TTC549 (cell line): ENCODE measurements around the gene STRIP1.
"Not testable (repeated sequence)": the region's sequence is repeated elsewhere in the genome, so short reads cannot be mapped to it uniquely, and the experiment has no call there.

Source experiments
- FAIRE-seq: peaks from 2 replicates; lab custom pipeline; 2012; peaks lifted over from hg19 to GRCh38; lab: Jason Lieb, UNC

Gene STRIP1

GRCh38 chr1:110070671-110071242 lies 36.3 kb downstream of the STRIP1 start, which contains the start of gene ALX3:
Gene ALX3, minus strand, starts transcription at chr1:110070672. Its CDS starts 60 bp downstream, at chr1:110070612.
- FAIRE-seq, result no peak

GRCh38 chr1:110074166-110074565 lies 39.7 kb downstream of the STRIP1 start:
- FAIRE-seq, result no peak

GRCh38 chr1:110076789-110077500 lies 42.5 kb downstream of the STRIP1 start:
- FAIRE-seq, result no peak

- not testable (repeated sequence) for FAIRE-seq
Observed at GRCh38 chr1:110079995-110080394, 45.6 kb downstream of the STRIP1 start.

DNA sequence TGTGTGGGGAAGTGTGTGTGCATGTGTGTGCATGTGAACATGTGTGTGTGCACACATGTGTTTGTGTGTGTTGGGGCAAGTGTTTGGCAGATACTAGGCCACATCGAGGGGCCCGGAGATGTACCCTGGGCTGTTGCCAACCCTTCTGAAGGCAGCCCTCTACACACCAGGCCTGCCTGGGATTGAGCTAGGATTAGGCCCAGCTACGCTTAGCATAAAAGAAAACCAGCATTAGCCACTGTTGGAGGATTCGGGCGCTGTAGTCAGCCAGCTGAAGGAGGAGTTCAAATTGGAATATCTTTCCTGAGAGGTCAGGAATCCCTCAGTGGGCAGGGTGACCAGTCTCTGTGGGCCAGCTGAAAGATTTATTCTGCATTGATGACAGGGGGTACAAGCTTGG lies 46.6 kb downstream of the STRIP1 start:
- no peak for FAIRE-seq

DNA sequence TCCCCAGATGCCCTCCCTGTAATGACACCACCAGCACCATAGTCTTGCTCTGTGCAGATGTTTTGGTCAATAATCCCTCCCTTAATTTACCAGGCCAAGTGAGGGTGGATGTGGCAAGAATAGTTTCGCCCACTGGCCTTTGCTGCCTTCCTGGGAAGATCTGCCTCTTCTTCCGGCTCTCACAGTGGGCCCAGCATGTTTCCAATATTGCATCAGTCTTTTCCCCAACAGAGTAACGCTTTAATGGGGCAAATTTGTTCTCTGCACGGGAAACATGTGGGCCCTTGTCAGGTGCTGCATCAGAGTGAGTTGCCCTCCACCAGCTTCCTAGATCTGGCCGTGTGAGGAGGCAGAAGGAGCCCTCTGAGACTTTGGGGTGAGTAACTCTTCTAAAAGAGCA lies 48.1 kb downstream of the STRIP1 start:
- no peak for FAIRE-seq

DNA sequence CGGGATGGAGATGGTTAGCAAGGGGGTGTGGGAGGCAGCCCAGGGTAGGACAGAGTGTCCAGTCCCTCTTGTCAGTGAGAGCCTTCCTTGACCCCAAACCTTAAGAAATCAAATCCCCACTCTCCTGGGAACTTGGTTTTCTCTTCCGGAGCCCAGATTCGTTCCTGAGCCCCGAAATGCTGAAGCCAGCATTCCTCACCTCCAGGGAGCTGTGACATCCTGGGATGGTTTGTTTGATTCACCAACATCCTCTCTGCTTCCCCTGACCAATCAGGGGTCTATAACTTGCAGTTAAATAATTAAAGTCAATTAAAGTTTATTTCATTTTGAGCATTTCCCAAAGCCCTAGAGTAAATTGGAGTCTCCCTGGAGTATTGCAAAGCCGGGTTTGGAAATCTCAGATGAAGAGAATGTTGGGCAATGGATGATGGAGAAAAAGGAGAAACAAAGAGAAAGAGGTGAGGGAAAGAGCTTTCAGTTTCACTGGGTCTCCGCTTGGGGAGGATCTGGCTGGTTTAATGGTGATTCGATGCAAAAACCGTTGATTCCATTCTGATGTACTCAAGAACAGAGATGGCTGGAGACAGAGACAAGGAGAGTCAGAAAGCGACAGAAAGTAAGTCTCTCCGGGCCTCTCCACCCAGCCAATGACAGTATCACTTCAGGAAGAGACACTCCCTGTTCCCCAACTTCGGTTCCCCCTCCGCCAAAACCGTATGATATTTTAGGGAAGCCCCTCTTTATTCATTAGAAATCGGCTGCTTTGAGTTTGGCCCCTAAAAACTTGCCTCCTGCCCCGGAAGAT lies 48.8 kb downstream of the STRIP1 start:
- FAIRE-seq, result no peak

GRCh38 chr1:110083866-110084226 lies 49.4 kb downstream of the STRIP1 start:
- FAIRE-seq, result no peak

- FAIRE-seq, result no peak
Observed at GRCh38 chr1:110084227-110085078, 50.0 kb downstream of the STRIP1 start.

DNA sequence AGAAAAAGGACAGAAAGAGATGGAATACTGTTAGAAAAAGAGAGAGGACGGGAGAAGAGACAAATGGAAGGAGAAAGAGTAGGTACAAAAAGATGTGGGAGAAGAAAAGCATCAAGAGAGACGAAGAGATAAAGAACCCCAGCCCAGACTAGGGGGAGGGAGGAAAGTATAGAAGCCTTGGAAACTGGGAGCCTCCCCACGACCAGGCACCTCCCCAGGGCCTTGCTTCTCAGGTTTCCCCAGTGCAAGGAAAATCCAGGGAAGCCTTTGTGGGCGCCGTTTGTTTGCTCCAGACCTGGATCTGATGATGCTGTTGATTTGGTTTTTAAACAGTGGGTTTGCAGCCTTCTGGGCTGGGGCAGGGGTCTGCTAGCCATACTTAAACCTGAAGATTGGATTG lies 51.2 kb downstream of the STRIP1 start:
- no peak for FAIRE-seq

- no peak for FAIRE-seq
Observed at GRCh38 chr1:110086961-110087360, 52.5 kb downstream of the STRIP1 start.

DNA sequence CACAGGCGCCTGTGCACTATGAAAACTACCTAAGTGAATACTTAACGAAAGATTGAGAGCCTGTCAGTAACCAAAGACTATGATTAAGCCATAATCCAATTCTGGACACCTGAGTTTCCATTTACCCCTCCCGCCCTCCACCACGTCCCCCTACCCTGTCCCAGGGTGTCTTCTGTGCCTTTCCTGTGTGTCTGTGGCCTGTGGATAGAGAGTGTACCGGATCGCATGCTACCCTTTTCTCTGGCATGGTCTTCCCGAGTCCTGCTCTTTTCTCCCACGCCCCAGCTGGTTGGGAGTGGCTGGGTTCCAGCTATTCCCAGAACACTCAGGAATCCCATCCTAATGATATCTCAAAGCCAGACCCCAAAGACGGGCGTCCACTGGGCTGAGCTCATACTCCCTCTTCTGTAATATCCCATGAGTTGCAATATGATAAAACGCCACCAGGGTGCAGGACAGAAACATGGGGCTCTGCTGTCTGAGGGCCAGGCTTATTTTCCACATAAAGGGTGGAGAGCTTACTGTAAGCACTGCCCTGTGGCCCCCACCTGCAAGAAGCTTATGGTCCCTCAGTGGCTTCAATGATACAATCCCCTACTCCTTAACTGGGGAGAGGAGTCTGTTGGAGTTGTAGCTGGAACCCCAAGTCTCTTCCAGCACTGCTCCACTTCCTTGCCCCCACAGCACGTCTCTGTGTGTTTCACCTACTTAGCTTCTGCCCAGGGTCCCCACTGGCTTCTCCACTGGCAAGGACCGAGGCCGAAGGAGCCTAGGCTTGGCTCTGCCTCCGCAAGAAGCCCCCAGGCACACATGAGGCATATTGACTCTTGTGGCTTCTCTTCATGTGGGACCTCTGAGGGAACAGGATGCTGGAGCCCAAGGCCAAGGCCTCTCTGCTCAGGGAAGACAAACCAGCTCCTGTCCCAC lies 53.7 kb downstream of the STRIP1 start:
- no peak for FAIRE-seq

DNA sequence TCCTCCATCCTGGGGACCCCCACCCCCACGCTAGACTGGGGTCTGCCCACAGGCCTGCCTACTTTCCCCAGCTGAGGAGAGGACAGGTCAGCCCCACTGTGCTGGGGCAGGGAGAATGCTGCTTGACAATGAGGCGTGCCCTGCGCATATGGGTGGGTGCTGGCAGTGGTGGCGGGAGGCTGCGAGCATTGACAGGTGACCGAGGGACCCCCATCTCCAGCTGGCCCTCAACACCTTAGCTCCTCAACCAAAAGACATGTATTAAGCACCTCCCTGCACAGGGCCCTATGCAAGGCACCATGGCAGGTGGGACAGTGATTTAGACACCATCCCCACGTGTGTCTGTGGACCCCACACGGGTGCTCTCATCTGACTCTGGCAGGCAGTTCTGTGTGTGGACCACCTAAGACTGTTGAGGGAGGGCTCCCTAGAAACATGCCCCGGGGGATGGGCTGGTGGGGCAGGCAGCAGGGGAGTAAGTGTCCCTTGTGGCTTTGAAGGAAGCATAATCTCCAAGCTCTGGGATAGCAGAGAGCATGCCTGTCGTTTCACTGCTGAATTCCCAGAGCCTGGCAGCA lies 54.4 kb downstream of the STRIP1 start:
- no peak for FAIRE-seq

GRCh38 chr1:110089561-110090275 lies 55.3 kb downstream of the STRIP1 start:
- no peak for FAIRE-seq

DNA sequence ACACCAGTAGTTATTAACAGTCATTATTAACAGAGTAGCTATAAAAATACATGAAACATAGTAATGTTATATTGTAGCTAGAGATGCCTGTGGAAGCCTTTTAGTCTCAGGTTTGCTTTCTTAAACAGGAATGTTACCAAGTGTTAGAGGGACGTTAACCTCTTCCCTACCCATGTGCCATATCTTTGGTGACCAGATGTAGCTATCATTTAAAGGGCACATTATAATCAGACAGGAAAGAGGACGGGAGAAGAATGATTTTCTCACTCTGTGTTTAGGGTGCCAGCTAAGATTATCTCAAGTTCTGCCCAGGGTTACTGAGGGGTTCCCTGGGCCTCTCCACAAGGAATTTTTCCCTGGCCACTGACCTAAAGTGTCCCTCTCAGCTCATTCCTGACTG lies 57.0 kb downstream of the STRIP1 start:
- FAIRE-seq, result no peak

DNA sequence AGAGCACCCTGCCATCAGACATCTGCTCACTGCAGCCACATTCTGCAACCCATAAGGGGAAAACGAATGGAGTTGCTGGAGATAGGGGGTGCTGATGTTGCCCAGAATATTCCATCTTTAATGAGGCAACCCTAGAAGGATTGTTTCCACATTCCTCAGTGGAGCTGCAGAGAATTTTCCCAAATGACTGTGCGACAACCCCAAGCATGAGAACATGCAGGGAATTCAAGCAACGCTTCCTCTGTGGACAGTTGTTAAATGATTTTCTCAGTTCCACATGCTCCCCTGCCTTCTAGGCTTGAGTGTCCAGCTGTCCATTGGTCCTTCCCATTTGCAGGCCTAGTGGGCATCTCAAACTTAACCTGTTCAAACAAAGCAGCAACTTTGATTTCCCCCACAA lies 57.4 kb downstream of the STRIP1 start:
- FAIRE-seq, result no peak

DNA sequence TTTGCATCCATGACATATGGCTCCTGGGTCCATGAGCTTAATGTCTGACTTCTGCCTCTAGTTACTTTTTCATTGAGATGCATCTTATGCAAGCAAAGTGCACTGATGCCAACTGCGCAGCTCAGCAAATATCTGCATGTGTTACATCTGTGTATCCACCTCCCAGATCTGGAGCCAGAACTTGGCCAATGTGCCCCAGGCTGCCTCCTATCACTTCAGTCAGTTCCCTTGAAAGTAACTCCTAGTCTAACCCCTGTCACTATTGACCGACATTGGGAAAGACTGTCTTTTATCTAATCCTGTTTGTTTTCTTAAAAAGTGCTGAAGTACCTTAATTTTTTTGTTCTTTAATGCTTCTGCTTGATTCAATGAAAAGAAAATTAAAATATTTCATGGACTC lies 58.6 kb downstream of the STRIP1 start:
- no peak for FAIRE-seq

DNA sequence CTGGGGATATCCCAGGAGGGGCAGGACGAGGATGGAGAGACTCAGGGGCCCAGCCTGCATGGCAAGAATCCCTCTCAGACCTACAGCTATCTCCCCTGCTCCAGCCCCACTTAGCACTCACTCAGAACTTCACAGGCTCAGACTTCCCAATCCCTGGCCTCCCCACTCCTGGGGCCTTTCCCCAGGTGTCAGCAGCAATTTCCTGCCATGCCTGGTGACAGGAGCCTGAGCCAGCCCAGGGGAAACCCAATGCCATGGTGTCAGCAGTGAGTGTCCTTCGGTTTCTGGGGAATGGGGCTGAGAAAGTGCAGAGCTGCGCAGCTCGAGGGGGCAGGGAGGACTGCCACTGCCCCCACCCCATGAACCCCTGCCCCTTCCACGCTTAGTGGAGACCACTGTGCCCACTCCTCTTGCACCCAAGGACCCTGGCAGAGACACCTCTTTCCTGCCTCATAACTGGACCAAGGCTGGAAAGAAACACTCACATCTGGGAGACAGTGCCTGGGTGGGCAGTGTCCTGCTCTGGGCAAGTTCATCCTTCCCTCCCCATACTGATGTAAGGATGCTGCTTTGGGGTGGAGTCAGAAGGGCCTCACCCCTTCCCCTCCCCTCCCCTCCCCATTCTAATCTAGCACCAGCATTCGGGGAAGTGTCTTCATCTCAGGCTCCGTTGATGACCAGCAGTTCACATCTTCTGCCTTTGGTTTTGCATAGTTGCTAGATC lies 60.7 kb downstream of the STRIP1 start:
- FAIRE-seq, result no peak

DNA sequence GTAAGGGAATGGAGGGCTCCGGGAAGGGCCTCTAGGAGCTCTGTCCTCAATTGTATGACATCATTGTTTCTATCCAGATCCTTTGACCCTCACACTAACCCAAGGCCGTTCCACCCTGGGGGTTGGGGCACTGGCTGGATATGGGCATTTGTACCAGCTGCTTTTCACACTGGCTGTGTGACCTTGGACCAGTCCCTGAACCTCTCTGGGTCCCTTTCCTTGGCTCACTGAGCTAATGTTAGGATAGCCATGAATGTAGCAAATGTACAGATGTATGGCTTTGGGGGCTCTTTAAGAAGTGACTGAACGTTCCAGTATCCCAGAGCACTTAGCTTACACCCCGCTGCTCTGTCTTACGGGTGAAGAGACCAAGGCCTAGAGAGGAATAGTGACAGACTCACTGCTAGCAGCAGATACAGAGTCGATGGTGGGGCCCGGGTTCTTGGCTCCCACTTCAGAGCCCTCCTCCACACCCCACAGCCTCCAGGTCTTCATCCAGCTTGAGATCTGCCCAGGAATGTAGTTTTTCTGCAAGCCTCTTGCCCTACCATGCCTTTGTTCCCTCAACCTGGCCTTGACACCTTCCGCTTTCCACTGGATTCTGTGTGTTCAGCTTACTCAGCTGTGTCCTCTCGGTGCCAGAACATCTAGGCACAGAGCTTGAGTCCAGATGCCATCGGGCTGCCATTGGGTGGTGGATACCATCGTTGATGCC lies 63.2 kb downstream of the STRIP1 start:
- FAIRE-seq, result no peak
